Limb (tissue), 2 donors: ENCODE results near the gene SLC45A1.
A peak's percentile ranks its signal among the peaks of the same experiment; 100 is the strongest.
"Not testable (repeated sequence)": the region's sequence is repeated elsewhere in the genome, so short reads cannot be mapped to it uniquely, and the experiment has no call there.

Source experiments
- DNase-seq, 2 donors: peaks; one replicate each; pipeline ENCODE4 v3.0.0-alpha.2; 2016; ENCODE audit errors: extremely low spot score in 2 of 2

The SLC45A1 gene

DNA sequence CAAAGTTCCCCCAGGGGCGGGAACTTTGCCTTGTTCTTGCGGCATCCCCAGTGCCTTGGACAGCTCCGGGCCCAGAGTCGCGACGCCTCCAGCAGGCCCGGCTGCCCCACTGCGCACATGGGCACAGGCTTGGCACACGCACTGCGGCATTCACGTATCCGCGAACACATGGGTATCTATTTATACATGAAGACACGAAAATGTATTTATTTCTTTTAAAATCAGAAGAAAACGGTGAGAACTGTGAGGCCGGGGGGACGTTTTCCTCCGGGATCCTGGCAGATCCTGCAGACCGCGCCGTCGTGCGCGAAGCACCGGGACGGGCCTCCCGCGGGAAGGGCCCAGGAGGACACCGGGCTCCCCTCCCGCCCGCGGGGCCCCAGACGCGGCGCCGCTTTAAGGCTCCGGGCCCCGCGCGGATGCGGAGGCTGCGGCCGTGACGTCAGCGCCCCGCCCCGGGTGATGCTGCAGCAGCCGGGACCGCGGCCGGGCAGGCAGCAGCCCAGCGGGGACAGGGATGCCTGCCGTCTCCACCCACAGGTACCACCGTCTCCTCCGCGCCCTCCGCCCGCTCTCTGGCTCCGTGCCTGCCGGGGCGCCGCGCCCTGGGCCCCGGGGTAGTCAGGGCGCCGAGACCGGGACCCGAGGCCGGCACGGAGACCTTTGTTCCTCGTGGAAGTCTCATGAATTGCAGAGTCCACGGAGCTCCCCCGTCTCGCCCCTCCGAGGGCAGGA is at the start of gene SLC45A1:
SLC45A1 (plus strand) TSS at position 468 of the 735 bp plus-strand sequence. CDS start 6,216 bp downstream, outside the sequence.
- peak; percentile 45 to 86 for DNase-seq

DNA sequence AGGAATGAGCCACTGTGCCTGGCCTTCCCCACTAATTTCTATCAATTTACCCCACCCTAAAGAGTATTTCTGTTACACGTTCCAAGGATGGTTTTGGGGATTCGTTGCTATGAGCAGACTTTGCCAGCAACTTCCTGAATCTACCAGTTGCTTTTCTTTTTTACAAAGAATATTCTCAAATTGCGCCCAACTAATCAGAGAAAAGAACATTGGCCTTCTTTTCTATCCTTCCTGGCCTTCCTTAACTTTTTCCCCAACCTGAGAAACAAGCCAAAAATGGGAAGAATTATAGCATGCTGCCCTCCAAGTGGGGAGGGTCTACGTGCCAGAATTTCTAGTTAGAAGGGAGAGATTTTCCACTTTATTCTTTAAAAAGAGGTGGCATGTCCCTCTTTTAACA is 44.9 kb upstream of the SLC45A1 start:
- DNase-seq: no peak

DNA sequence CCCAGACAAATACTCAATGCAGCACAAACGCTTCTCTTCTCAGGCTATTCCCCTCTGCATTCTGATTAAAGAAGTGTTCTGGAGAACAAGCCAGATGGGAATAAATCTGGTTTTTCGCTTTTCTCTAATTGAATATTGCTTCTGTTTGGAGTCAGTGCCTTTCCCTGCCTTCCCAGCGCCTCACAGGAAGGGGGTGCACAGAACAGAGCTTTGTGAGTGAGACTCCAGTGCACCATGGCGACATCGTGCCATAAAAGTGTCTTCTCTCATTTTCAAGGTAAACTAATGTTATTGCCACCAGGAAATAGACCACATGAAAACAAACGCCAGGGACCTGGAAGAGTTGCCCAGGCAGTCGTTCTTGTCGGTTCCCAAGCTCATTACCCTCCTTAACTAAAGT is 43.6 kb upstream of the SLC45A1 start:
- DNase-seq: no peak

DNA sequence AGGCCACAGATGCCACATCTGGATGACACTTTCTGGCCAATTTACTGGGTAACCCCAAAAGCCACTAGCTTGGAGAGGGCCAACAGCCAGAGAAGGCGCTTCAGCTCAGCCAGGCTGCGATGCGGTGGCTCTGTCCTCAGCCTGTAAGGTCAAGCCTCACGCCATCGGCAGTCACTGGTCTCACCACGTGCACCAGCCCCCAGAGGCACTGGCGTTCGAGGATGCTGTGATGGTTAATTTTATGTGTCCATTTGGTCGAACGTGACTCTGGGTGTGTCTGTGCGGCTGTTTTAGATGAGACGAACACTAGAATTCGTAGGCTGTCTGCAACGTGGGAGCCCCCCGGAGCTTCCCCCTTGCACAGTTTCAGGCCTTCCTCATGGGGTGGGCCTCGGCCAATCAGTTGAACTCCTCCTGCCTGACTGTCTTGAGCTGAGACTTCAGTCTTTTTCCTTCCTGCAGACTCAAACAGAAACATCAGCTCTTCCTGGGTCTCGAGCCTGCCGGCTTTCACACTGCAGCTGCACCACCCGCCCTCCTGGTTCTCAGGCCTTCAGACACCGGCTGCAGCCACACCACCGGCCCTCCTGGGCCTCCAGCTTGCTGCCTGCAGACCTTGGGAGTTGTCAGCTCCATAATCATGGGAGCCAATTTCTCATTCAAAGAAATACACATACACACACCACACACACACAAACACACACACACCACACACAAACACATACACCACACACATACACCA is 41.6 kb upstream of the SLC45A1 start:
- no peak for DNase-seq

DNA sequence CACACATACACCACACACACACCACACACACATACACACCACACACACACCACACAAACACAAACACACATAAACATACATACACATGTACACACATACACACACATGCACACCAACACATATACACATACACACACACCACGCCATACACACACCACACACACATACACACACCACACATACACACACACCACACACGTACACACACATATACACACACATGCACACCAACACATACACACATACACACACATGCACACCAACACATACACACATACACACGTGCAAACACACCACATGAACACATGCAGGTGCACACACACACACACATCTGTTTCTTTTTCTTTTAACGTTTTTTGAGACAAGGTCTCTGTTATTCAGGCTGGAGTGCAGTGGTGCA is 41.0 kb upstream of the SLC45A1 start:
- no peak for DNase-seq

DNA sequence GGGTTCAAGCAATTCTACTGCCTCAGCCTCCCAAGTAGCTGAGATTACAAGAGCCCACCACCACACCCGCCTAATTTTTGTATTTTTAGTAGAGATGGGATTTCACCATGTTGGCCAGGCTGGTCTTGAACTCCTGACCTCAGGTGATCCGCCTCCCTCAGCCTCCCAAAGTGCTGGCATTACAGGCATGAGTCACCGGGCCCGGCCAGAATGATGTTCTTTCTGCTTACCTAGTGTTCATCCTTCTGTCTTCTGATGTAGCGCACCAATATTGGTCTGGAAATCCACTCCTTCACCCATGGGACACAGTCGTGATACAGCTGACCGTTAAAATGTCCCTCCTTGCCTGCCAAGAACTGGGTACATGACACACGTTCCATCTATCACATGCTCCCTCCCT is 39.2 kb upstream of the SLC45A1 start:
- not testable (repeated sequence) for DNase-seq

DNA sequence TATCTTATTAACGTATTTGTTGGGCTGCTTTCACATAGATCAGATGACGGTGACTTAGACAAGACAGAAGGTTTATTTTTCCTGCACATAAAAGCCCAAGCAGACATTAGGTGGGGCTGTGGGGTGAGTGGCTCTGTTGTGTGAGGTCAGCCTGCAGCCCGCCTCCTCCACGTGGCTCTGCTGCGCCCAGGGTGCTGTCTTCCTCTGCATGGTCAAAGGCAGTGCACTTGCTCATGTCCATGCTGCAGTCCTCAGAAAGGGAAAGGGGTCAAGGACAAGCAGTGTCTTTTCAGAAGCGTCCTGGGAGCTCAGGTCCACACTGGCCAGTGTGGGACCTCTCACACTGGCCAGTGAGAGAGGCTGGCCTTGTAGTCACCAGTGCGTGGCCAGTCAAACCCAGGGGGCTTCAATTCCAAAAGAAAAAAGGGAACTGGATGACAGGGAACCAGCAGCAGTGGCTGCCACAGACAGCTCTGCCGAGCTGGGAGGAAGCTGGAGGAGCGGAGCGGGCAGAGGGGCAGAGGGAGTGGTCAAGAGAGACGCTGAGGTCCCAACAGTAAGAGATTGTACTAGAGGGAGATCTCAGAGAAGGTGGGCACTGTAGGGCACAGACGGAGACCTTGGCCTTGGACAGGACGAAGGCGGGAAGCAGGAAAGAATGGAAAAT is 35.9 kb upstream of the SLC45A1 start:
- no peak for DNase-seq

DNA sequence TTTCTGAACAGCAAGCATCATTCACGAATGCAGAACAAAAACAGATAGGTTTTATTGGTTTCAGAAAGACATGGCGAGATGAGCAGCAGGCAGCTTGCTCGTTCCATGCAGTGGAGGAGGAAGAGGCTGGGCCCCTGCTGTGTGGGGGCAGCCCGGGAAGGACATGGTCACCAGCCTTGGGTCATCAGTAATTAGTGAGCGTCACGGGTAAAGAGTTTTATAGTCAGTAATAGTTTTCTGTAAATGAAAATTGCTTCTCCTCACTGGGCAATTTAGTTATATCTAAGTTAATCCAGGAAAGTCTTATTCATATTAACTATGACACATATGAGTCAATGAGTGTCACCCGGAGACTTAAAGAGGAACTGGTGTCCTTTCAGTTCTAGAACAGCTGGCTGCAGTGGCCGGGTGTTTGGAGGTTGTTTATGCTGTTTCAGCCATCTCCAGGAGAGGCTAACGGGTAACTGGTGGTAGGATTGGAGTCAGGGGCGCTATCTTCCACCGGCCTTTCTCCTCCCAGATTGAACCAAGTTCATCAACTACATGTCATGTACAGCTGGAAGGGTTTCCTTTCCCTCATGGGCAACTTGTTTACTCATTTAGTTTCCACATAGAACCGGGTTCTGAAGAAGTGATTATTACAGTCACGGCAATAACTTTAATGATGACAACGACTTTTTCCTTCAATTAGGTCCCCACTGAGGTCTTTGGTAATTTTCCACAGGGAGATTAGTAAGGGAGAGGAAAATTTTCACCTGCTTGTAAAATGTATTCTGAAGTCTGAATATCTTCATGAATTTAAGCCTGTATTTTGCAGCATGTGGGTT is 34.6 kb upstream of the SLC45A1 start:
- no peak for DNase-seq

DNA sequence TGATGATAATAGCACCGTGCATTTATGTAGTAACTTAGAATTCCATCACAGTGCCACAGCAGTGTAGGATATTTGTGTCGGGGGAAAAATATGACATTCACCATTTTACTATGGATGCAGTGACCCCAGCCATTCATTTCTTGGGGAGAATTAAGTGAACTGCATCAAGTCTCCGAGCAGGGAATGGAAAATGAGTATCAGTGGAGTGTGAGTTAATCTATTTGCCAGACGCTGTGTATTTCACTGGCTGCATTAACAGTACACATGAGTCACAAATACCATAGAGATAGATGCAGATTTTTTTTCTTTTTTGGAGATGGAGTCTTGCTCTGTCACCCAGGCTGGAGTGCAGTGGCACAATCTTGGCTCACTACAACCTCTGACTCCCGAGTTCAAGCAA is 33.8 kb upstream of the SLC45A1 start:
- DNase-seq: no peak

DNA sequence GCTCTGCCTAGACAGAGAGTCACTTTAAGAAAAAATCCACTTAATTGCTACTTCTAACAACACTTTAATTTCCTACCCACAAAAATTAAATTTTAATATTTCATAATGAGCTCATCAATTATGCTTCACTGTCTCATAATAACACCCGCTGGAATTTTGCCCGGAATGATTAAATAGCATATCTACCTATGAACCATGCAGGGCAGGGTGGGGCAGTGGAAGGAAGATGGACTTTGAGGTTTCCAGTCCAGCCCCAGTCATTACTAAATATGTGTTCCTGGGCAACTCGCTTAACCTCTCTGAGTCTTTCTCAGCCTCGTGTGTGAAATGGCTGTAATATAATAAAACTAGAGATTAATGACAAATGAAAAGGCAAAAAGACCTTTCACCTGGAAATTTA is 32.8 kb upstream of the SLC45A1 start:
- DNase-seq: no peak

DNA sequence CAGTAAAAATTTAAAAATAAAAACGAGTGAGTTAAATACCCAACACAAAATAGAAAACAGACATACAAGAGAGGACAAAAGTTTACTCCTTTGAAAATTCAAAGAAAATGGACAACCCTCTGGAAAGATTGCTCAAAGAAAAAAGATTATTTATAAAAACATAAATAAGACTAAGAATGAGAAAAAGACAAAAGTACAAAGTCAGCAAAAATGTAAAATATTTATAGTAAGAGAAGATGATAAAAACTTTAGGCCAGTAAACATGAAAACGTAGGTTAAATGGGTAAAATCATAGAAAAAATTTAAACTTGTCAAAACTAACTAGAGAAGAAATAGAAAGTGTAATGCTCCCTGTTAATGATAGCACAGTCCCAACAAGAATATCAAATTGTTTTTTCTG is 31.9 kb upstream of the SLC45A1 start:
- DNase-seq: no peak

DNA sequence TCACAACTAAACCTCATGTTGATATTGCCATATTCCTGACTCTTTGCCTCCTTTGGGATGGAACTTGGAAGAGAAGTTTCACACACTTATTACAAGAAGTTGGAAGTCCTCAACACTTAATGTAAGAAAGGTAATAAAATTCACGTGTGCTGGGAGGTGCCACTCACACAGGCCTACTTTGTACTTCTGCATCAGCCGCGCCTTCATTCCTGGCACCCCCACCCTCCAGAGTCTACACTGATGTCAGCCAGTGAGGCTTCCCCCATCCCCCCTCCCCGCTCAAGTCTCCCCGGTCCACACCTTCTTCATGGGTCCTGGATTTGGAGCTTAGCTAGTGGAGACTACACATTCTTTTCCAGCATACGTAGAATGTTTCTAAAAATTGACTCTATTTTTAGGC is 24.8 kb upstream of the SLC45A1 start:
- peak in 1 of 2 donors; percentile 12 for DNase-seq

DNA sequence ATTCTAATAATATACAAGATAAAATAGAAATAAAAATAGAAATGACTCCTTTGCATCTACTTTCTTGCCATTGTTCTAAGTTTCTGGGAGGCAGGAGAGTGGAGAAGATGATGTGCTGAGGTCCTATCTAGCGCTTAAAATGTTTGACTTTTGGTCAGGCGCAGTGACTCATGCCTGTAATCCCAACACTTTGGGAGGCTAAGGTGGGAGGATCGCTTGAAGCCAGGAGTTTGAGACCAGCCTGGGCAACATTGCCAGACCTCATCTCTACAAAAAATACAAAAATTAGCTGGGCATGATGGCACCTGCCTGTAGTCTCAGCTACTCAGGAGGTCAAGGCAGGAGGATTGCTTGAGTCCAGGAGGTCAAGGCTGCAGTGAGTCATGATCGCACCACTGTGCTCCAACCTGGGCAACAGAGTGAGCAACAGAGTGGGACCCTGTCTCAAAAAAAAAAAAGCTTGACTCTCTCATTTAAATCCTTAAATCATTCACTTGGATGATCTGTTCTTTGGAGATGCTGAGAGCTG is 24.2 kb upstream of the SLC45A1 start:
- no peak for DNase-seq

DNA sequence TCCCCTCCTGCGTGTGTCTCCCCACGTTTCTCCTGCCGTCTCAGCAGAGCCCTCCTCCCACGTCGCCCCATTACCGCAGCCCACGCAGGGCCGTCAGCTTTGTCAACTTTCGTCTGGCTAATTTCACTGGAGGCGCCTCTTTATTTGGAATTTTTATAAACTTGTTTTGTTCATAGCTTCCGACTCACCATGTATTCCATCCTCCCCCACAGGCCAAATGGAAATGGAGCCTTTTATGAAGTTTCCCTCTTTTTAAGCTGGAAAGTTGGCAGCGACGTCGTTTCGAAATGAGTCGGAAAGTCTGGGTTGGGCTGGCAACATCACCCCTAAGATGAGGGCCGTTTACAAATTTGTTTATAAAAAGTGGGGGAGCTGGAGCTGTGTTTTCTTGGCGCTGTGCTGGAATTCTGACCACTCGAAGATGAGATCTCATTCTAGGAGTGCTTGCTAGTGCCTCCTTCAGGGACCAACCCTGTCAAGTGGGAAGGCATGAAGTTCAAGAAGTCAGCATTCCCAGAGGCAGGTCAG is 23.7 kb upstream of the SLC45A1 start:
- DNase-seq: no peak

DNA sequence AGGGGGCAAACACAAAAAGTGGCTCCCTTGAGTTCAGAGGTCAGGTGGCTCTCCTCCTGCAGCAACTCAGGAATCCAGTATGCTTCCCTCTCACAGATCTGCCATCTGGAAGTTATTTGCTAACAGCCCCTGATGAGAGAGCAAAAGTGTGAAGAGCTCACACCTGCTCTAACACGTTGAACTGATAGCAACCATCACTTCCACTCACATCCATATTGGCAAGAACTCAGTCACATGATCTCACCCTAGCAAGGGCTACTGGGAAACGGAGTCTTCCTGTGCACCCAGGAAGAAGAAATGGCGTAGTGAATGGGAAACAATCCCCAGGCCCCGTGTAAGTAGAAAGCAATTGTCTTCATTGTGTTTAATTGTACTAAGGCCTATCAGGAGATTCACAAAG is 20.7 kb upstream of the SLC45A1 start:
- DNase-seq: no peak

DNA sequence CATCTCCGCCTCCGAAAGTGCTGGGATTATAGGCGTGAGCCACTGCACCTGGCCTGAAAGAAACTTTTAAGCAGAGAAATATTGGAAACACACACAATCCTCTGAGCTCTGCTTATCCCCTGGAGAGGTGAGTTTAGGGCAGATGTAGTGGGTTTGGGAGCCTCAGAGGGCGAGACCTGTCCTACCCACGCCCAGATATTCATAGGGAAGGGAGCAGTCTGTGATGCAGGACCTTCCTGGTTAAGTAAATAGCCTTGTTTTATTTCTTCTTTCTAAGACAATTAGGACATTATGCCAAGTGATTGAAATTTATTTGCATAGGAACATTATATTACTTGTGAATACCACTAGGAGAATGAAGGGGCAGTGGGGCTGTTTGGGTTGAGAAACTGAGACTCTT is 18.0 kb upstream of the SLC45A1 start:
- DNase-seq: no peak

DNA sequence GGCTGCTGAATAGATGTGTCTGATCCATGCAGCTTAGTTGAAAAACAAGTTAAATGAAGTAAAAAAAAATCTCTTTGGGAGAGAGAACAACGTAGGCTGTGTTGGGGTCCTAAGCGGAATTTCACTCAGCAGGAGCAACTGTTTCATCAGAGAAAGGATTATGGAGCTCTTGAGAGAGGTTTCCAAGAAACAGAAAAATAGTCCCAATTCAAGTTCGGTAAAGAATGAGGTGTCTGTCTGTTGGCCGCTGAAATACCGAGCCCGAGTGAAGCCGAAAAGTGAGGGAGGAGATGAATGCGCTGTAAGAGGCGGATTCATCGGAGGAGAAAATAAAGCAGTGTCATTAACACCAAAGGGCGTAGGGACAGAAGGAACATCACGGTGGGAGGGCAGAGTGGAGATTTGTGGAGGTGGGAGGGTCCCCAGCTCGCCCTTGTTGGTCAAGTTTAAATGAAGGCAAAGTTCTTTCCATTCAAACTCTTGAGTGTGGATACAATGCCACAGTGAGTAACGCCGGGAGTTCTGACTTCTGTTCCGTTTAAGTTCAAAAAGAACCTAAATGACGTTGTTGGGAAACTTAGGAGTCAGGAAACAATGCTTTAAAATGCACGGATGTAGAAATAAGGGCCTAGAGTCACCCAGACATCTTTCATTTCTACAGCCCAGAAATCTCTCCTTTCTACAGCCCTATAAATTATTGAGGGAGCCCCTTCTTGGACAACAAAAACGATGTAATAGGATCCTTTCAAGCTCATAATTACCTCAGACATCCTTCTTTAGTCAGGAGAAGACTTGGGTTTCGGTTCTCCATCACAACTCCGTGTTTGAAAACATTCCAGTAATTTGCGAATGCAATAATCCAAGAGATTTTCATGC is 15.6 kb upstream of the SLC45A1 start:
- DNase-seq: peak in 1 of 2 donors; percentile 37

DNA sequence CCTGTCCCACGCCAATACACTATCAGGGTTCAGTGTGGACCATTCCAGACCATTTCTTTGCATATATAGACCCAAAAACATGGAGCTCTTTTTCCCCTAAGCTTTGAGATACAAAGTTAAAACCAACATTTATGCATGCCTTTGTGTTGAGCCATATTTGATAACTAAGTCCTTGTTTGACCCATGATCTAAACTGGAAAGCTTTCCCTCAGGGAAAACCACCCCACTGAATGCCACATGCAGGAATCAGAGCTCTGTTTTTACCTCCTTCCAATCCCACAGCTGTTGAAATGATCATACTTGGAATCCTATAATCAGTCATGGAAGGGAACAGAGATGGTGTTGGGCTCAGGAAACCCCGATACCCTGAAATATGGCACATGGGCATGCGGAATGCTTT is 14.8 kb upstream of the SLC45A1 start:
- no peak for DNase-seq

DNA sequence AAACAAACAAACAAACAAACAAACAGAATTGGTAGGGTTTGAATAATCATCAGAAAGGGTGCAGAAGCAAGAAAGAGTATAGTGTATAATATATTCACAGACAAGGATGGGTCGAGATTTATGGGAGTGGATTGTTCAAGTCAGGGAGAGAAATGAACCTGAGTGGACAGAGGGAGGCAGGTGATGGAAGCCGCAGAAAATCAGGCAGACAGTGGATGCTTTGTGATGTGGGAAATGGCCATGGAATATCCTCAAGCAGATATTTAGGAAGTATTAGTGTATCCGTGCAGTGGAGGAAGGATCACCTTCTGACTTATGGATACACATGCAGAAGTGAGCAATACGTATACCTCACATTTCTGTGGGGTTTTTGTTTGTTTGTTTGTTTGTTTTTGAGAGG is 14.0 kb upstream of the SLC45A1 start:
- DNase-seq: no peak

DNA sequence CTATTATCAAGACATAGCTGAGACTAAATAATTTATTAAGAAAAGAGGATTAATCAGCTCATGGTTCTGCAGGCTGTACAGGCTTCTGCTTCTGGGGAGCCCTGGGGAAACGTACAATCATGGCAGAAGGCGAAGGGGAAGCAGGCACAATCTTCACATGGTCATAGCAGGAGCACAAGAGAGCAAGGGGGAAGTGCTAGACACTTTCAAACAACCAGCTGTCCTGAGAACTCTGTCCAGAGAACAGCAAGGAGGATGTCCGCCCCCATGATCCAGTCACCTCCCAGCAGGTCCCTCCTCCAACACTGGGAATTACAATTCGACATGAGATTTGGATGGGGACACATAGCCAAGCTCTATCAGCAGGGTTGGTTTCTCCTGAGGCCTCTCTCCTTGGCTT is 10.3 kb upstream of the SLC45A1 start:
- DNase-seq: no peak
